ENCODE results near the gene ZBP1.

ZBP1 gene

DNA sequence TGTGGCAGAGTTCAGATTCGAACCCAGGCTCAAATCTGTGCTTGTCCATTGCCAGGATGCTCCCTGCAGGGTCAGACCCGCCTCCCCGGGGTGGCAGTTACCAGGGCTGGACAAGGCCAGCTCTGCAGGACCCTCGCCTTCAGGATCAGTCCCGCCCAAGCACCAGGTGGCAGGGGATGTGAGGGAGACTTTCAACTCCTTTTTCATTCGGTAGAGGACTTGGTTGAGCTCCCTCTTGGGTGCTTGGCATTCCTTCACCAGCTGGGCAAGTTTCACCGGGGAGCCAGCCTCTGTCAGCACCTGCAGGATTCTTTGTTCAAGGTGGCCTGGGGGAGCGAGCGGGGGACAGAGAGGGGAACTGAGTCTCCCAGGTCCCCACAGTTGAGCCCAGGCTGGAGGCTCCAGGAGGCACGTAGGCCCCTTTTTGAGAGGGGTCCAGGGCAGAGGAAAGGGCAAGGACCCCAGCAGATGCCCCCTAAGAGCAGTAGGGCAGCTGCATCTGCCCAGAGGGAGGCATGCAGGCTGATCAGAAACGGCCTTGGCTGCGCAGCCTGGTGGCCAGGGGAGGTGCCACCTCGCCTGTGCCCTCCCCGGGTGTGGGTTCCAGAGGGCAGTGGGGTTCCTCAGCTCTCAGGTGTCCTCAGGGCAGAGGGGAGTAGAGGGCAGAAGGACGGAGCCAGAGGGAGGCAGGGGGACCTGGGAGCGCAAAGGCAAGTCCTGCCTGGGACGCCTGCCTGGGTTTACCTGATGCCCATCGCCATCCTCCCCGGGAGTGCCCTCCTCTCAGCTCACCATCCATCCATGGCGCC, 3.9 kb downstream of the ZBP1 start:
- DNase-seq, result no peak

- no peak for DNase-seq
Observed at GRCh38 chr20:57615445-57615811, 4.8 kb downstream of the ZBP1 start.

- DNase-seq, result no peak
Observed at GRCh38 chr20:57614490-57615444, 5.5 kb downstream of the ZBP1 start.

DNA sequence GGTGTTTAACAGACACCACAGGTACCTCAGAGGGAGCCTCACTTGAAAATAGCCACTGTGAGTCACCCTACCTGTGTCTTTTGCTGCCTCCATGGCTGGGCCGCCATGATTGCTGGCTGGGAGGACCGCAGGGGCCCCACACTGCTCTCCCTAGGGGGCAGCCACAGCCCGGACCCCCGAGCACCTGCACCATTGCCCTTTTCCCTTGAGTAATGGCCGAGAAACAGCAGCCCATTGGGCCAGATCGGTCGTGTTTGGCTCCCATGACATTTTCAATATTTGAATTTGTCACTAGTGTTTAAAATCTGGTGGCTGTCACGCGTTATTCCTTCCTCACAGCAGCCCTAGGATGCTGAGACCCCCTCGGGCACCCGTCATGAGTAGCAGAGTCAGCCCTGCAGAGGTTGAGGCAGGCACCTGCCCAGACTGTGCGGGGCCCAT, 6.7 kb downstream of the ZBP1 start:
- no peak for DNase-seq

- no peak for DNase-seq
Observed at GRCh38 chr20:57612916-57613315, 7.3 kb downstream of the ZBP1 start.

GRCh38 chr20:57612436-57612835, 7.8 kb downstream of the ZBP1 start:
- DNase-seq, result no peak

- DNase-seq, result no peak
Observed at GRCh38 chr20:57611586-57612311, 8.5 kb downstream of the ZBP1 start.

DNA sequence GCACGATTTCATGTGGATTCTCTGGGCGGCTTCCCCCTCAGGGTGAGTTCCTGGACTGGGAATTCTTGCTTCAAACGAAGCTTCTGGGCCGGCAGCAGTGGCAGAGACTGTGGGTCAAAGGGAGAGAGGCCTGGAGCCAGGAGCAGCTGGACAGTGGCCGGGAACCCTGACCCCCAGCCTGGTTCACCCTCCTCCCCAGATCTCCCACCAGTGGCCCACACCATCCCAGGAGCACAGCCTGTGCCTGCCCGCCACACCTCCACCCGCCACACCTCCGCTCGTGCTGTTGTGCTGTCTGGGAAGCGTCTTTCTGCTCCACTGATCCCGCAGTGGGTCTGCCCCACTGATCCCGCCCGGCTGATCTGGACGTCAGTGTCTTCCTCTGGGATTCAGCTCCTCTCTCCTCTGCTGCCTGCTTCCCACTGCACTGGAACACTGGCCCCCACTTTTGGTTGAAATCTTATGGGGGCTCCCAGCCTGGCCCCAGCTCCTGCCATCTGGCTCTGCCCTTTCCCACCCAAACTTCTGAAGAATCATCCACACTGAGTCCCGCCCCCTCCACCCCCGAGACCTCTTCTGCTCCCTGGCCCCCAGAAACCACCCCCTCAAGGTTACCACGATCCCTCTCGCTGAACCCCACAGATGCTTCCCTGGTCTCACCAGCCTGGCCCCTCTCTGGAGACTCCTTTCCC, 9.8 kb downstream of the ZBP1 start:
- no peak for DNase-seq

DNA sequence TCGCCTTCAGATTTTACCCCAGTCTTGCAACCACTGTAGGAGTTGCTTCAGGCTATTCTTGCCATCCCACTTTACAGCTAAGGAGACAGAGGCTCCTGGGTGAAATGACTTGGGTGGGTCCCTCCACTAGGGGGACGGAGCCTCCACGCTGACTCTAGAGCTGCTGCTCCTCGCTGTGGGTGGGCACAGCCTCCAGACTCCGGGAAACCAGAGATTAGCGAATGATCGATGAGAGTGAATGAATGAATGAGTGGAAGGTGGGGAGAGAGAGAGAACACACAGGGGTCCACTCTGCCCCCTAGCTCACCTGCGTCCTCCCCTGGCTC, 10.4 kb downstream of the ZBP1 start:
- no peak for DNase-seq

DNA sequence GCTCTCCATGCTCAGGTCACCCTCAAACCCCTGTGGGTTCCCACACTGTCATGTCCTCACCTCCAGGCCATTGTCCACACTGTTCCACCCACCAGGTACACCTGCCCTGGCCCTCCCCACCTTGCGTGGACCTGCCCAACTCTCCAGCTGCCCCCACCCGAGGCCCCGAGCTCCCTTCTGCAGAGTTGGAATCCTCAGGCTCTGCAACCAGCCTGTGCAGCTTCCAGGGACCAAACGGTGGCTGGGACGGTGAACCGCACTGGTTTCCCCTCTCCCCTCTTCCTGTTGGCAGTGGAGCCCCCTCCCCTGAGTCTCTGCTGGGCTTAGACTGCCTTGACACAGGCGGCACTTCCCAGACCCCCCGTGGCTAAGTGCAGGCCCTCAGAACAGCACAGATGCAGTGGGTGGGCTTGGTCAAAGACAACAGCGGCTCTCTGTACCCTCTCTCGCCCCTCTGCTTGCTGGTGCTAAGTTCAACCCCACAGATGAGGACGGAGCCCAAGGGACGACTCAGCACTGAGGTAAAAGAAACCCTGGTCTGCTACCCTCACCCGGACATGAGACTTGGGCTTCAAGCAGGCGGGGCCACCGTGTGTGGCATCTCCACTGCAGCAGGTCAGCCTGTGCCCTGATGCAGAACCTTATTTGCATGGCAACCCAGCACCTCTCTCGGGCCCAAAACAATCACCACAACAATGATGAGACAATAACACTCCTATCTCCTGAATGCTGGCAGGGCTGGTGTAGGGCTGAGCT, 11.0 kb downstream of the ZBP1 start:
- DNase-seq, result no peak

- DNase-seq, result no peak
Observed at GRCh38 chr20:57608516-57608915, 11.7 kb downstream of the ZBP1 start.

DNA sequence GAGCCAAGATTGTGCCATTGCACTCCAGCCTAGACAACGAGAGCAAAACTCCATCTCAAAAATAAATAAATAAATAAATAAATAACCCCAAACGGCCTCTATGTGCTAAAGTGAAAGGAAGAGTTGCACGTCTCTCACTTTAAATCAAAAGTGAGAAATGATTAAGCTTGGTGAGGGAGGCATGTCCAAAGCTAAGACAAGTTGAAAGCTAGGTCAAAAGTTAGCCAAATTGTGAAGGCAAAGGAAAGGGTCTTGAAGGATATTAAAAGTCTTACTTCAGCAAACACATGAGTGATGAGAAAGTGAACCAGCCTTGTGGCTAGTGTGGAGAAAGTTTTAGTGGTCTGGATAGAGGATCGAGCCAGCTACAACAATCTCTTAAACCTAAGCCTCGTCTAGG, 14.3 kb downstream of the ZBP1 start:
- DNase-seq, result no peak

DNA sequence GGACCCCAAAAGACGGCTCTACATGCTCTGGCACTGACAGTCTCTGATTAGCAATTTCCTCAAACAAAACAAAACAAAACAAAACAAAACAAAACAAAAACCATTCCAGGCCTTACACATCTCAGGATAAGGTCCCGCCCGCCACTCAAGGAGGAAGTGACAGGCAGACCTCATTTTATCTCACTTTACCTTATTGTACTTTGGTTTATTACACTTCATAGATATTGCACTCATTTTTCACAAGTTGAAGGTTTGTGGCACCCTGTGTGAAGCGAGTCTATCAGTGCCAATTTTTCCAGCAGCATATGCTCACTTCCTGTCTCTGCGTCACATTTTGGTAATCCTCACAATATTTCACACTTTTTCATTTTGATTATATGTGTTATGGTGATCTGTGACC, 15.2 kb downstream of the ZBP1 start:
- DNase-seq, result no peak

DNA sequence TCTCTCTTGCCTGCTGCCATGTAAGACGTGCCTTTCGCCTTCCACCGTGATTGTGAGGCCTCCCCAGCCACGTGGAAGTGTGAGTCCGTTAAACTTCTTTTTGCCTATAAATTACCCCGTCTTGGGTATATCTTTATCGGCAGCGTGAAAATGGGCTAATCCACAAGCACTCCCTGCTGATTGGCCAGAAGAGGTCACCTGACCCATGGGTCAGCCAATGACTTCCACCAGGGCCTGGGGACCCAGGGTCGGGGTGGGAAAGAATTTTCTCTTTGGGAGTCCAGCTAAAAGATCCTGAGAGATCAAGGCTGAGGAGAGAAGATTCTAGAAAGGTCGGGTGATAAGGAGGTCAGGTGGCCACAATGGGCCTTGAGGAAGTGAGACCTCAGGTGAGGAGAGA, 17.1 kb downstream of the ZBP1 start:
- DNase-seq, result no peak

DNA sequence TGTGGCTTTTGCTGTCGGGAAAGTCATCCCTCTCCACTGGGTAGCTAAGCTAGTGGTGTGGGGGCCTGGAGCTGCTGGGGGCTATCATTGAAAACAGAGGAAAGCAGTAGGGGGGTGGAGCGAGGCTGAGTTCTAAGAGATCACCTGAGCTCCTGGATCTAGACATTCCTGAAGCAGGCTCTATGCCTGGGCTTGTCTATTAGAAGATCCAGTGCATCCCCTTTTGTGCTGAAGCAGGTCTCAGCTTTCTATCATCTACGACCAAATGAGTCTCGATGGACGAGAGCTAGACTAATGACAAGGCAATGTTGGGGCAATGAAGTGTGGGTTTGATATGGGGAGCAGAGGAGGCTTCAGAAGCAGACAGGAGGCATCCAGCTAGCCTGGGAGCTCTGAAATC, 18.5 kb downstream of the ZBP1 start:
- DNase-seq, result no peak

DNA sequence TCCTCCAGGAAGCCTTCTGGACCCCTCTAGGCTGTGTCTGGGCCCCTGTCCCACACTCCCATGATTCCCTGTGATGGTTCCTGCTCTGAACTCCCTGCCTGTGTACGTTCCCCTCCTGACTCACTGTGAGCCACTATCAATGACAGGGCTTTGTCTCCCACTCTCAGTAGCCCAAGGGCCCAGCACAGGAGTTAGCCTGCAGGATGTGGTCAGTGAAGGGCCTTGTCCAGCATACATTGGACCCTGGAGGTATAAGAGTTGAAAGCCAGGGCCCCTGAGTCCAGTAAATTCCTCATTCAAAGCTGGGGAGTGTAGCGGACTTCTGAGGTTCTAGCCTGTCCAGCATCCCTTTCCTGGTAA, 19.0 kb downstream of the ZBP1 start:
- DNase-seq, result no peak

GRCh38 chr20:57600320-57601210, 19.7 kb downstream of the ZBP1 start:
- DNase-seq, result no peak

- DNase-seq, result no peak
Observed at GRCh38 chr20:57598491-57598890, 21.7 kb downstream of the ZBP1 start.

GRCh38 chr20:57598060-57598459, 22.2 kb downstream of the ZBP1 start:
- no peak for DNase-seq

DNA sequence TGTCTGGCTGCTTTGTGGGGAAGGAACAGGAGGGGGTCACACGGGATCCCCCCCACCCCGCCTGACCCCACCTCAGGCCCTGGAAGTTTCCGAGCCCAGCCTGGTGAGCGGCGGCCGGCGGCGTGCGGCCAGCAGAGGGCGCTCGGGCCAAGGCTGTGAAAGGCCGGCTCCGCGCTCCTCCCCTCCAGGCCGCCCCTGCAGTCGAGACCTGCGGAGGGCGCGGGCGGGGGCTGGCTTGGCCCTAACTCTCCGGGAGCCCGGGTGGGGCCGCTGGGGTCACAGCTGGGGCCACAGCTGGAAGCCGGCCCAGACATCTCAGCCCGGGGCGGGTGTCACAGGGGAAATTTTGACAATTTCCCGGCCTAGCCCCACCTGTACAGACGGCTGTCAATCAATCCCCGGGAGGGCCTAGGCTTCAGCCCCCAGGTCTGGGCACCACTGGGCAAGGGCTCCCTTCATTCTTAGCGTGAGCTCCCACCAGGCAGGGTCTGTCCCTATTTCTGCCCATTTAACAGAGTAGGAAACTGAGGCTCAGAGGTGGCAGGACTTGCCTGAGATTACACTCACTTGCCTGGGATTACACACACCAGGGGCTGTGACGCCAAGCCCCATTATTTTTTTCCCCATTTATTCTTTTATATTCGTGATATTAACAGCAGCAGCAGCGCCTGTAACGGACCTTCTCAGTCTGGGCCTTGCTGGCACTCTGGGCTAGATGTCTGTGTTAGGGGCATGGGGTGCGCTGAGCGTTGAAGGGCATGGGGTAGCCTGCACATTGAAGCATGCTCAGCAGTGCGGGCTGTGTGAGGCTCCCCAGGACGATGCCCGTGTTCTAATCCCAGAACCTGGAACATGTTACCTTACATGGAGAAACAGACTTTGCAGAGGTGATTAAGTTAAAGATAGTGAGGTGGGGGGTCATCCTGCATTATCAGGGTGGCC, 23.0 kb downstream of the ZBP1 start:
- peak; percentile 67 for DNase-seq
